GM21381 (cell line): ENCODE results near the gene ADGRD2.

ENCODE experiments used
- ATAC-seq: cut with Tn5 transposase; IDR thresholded peaks from one replicate; pipeline ENCODE4 v1.9.1; 2021; ENCODE audit warnings: mild to moderate bottlenecking, moderate library complexity; ENCODE audit not compliant: unreplicated experiment

ADGRD2 gene

GRCh38 chr9:124495126-124496074 is 45.1 kb downstream of the ADGRD2 start:
- ATAC-seq: no peak

- no peak for ATAC-seq
Observed at GRCh38 chr9:124496075-124496449, 45.8 kb downstream of the ADGRD2 start.

GRCh38 chr9:124496463-124496862 is 46.2 kb downstream of the ADGRD2 start:
- no peak for ATAC-seq

GRCh38 chr9:124497441-124497840 is 47.2 kb downstream of the ADGRD2 start:
- ATAC-seq: no peak

- ATAC-seq: no peak
Observed at GRCh38 chr9:124498040-124498439, 47.8 kb downstream of the ADGRD2 start.

GRCh38 chr9:124498499-124499146 is 48.4 kb downstream of the ADGRD2 start:
- ATAC-seq: no peak

- no peak for ATAC-seq
Observed at GRCh38 chr9:124499216-124499615, 49.0 kb downstream of the ADGRD2 start.

GRCh38 chr9:124500028-124500795 is 50.0 kb downstream of the ADGRD2 start:
- ATAC-seq: no peak

- no peak for ATAC-seq
Observed at GRCh38 chr9:124500796-124501611, 50.8 kb downstream of the ADGRD2 start.

GRCh38 chr9:124501771-124502320 is 51.6 kb downstream of the ADGRD2 start:
- ATAC-seq: no peak

- no peak for ATAC-seq
Observed at GRCh38 chr9:124502711-124503702, 52.8 kb downstream of the ADGRD2 start.

GRCh38 chr9:124503713-124504529 is 53.7 kb downstream of the ADGRD2 start:
- no peak for ATAC-seq

GRCh38 chr9:124504530-124505005 is 54.3 kb downstream of the ADGRD2 start:
- no peak for ATAC-seq

- no peak for ATAC-seq
Observed at GRCh38 chr9:124505006-124505900, 55.0 kb downstream of the ADGRD2 start.

- no peak for ATAC-seq
Observed at GRCh38 chr9:124505901-124506346, 55.7 kb downstream of the ADGRD2 start.

- ATAC-seq: no peak
Observed at GRCh38 chr9:124506433-124506832, 56.2 kb downstream of the ADGRD2 start.
